Stimulated activated CD4-positive, alpha-beta T cell treated with anti-CD3 and anti-CD28 coated beads, TNF-alpha, amount 100 ng/mL, for 1 hour (primary cell): ENCODE data around the gene ITGA8.
"Not testable (repeated sequence)": the region's sequence is repeated elsewhere in the genome, so short reads cannot be mapped to it uniquely, and the experiment has no call there.

ENCODE experiments used
- DNase-seq, 3 donors: peaks; one replicate each; pipeline ENCODE4 v3.0.0-alpha.2; 2020; ENCODE audit warnings: low read depth in 3 of 3, low spot score in 1 of 3

The ITGA8 gene

DNA sequence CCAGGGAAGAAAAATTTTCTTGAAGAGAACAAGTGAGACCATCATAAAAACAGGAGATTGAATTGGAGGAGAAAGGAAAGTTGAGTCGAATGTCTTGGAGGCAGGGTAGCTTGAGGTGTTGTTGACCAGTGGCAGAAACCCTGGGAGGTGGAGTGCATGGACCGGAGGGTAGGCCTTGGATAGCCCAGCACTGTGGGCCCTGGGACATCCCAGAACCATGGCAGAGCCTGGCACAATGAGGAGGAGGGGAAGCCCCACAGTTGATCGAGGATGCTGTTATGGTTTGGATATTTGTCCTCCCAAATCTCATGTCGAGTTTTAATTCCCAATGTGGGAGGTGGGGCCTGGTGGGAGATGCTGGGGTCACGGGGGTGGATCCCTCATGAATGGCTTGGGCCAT lies 157.1 kb downstream of the ITGA8 start:
- DNase-seq, result no peak

DNA sequence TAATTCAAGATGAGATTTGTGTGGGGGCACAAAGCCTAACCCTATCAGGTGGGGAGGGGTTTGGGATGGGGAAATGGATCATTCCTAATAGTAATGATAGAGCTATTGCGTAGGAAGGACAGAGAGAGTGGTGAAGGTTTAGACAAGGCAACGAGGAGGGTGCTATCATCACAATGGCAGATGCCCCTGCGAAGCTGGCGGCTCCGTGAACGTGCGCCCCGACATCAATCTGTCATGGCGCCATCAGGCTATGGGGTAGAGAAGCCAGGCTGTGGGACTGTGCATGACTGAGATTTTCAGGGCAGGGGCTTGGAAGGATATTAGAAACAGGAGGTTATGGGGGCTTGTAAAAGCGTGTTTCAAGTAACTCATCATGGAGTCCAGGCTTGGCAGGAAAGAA lies 157.6 kb downstream of the ITGA8 start:
- no peak for DNase-seq

DNA sequence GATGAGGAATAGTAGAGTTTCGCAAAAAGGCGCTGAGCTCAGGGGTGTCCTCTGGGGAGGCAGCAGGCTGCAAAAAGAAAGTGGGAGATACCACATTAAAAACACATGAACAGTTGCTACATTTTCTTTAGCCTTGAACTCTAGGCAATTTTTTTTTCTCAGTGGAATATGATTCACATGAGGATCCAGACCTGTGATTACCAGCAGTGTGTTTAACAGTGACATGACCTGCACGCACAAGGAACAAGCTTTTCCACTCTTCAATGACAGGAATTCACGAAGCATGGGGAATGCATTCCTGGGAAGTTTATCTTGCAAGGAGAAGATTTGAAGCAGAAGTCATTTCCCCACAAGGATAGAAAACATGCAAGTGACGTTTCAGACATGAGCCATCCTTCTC lies 161.6 kb downstream of the ITGA8 start:
- no peak for DNase-seq

DNA sequence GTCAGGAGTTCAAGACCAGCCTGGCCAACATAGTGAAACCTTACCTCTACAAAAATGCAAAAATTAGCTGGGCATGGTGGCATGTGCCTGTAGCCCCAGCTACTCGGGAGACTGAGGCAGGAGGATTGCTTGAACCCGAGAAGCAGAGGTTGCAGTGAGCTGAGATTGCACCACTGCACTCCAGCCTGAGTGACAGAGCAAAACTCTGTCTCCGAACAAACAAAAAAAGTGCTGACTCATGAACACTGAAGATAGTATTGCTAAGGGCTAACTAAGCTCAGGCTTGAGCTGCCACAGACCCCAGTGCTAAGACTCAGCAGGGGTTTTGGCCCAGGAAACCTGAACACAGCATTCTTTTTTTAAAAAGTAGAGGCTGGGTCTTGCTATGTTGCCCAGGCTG lies 162.6 kb downstream of the ITGA8 start:
- not testable (repeated sequence) for DNase-seq

DNA sequence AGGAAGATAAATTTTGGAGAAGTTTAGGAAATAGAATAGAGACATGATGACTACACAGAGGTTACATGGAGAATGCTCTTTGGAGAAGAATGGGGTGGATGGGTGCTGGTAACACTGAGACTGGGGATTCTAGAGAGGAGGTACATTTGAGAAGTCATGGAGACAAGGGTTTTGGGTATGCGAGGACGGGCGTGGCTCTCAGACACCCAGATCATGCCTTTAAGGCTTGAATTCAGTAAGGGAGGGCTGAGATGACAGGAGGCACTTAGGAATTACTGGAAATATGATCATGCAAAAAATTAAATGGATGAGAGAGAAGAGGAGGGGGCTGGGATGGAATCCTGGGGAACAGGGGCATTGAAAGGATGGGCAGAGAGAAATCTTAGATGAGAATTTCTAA lies 168.8 kb downstream of the ITGA8 start:
- DNase-seq, result no peak

DNA sequence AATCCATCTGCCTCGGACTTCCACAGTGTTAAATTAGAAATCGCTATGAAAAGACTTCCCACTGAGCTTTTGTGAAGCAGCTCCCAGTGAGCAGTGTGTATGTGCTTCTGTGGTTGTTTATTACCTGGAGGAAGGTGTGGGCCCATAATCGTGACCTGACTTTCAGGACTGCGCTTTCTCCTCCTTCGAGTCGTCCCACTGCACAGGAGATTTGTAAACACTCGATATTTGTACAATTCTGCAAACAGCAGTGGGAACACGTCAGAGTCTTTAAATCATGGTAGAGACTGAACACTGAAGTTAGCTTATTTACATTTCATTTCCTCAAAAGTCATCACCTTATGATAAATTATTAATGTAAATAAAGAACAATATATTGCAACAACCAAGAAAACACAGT lies 171.4 kb downstream of the ITGA8 start:
- DNase-seq, result no peak

DNA sequence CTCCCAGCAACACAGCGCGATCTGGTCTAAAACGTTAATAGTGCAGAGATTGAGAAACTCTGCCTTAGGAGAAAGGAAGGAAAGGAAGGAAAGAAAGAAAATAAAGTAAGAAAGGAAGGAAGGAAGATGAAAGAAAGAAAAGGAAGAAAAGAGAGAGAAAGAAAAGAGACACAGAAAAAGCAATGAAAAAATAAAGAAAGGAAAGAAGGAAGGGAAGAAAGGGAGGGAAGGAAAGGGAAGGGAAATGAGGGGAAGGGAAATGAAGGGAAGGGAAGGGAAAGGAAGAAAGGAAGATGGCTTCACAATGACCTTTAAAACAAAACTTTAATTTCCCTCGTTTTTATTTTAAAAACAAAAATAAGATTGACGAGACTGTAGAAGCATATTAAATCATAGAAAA lies 173.1 kb downstream of the ITGA8 start:
- no peak for DNase-seq

DNA sequence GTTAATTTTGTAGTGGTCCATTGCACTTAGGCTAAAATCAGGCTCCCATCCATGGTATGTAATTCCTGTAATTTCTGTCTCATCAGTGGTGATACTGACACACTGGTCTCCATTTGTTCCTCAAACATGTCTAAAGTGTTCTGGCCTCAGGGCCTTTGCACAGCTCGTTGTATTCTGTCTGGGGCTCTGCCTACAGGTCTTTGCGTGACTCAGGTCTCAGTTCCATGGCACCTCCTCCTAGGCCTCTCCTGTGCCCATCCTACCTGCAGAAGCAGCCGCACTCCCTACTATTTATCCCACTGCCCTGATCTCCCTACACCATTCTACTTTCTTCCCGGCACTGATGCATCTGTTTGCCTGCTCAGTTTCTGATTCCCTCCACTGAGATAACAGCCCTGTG lies 173.8 kb downstream of the ITGA8 start:
- no peak for DNase-seq

DNA sequence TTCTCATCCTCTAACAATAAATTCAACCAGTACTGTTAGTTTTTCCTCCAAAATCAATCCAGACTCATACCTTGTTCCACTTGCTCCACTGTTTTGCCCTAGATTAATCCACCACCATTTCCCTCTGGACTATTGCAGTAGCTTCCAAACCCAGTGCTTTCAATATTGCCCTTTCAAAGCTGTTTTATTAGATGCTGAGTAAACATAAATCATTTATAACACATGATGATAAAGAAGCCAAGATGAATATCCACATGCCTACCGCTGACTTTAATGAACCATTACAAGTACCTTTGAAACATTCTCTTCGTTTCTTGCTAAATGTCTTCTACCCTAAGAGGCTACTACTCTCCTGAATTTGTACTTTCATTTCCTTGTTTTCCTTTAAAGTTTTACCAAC lies 174.5 kb downstream of the ITGA8 start:
- DNase-seq, result no peak

DNA sequence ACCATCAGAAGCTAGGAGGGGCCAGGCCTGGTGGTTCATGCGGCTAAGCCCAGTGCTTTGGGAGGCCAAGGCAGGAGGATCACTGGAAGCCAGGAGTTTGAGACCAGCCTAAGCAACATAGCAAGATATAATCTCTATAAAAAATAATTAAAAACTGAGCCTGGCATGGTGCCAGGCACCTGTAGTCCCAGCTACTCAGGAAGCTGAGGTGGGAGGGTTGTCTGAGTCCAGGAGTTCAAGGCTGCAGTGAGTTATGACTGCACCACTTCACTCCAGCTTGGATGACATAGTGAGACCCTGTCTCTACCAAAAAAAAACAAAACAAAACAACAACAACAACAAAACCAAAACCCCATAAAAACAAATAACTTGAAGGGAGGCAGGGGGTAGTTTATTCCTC lies 175.7 kb downstream of the ITGA8 start:
- no peak for DNase-seq

DNA sequence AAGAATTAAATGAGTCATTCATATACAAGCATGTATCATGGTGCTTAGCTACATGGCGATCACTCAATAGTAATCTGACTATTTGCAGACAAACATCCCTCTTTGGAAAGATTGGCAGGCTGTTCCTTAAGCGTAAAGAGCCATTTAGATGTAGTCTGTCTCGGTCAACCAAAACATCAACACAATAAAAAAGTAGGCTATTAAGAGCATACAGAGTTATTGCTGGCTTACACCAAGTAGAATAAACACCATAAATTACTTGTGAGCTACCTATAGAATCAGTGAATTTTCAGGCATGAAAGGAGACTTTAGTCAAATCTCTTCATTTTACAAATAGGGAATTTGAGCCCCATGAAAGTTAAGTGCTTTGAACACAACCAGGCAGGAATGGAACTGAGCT lies 176.9 kb downstream of the ITGA8 start:
- DNase-seq, result no peak

DNA sequence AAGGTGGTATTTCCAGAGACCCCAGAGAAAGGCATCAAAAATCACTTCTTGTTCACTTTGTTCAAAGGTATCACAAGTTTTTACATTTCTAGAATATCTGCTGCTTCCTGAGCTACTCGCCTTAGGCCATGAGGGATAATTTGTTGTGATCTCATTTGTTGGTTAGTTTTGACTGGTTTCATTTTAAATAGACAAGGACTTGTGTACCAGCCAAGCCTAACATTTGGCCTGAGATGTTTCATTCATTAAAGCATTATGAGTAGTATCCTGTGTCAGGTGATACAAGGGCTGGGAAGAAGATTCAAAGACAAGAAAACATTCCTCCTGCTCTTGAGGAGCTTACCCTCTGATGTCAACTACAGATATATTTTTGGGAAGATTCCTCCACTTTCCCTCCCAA lies 178.3 kb downstream of the ITGA8 start:
- no peak for DNase-seq

DNA sequence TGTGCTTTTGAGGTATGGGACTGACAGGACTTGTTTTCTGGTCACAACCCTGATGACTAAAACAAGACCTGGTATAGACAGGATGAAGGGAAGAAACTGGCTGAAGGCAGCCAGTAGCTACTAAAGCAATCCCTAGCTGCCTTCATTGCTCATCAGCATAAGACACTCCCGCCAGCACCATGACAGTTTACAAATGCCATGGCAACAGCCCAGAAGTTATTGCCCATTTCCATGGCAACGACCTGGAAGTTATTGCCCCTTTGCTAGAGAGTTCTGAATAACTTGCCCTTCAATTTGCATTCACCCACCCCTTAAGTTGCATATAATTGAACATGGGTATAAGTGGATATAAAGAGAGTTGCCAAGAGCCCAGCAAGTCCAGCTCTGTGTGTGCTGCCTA lies 179.0 kb downstream of the ITGA8 start:
- DNase-seq, result no peak

DNA sequence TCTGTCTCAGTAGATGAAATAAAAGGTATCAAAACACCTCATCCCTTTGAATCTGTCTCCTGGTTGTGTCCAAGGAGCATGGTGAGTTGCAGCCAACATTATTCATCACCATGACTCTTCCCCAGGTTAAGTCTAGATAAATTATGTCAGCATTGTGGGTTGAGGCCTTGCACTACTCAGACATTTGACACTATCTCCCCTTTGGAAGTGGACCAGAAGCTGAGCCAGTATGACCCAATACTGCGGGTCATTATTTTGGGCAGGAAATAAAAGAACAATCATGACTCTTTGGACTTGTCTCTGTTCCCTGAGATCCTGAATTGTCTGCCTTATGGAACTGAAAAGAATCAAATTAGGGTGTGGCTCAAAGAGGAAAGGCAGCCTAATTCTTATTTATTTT lies 180.5 kb downstream of the ITGA8 start:
- DNase-seq, result no peak

DNA sequence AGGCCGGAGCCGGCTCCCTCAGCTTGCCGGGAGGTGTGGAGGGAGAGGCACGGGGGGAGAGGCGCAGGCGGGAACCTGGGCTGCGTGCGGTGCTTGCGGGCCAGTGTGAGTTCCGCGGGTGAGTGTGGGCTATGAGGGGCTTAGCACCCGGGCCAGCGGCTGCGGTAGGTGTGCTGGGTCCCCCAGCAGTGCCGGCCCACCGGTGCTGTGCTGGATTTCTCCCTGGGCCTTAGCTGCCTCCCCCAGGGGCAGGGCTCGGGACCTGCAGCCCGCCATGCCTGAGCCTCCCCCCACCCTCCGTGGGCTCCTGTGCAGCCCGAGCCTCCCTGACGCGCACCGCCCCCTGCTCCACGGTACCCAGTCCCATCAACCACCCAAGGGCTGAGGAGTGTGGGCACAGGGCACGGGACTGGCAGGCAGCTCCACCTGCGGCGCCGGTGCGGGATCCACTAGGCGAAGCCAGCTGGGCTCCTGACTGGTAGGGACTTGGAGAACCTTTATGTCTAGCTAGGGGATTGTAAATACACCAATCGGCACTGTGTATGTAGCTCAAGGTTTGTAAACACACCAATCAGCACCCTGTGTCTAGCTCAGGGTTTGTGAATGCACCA lies 184.7 kb downstream of the ITGA8 start:
- not testable (repeated sequence) for DNase-seq

DNA sequence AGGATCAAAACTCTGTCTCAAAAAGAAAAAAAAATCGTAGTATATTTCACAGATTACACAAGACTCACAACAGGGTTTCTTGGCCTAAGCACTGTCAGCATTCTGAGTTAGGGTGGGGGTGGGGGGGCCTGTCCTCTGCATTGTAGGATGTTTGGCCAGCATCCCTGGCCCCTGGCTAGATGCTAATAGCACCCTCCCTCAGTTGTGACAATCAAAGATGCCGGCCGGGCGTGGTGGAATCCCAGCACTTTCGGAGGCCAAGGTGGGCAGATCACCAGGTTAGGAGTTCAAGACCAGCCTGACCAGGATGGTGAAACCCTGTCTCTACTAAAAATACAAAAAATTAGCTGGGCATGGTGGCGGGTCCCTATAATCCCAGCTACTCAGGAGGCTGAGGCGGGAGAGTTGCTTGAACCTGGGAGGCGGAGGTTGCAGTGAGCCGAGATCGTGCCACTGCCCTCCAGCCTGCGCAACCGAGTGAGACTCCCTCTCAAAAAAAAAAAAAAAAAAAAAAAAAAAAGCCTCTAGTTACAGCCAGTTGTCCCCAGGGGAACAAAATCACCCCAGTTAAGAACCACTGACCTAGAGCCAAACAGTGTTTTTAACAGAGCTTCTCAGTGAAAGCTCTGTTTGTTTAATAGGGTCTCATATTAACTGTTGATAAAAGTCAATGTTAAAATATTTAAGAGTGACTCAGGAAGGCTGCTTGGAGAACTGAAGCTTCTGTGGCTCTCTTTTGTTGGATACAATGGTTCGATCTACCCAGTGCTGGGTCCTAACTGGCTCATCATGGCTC lies 187.6 kb downstream of the ITGA8 start:
- no peak for DNase-seq

DNA sequence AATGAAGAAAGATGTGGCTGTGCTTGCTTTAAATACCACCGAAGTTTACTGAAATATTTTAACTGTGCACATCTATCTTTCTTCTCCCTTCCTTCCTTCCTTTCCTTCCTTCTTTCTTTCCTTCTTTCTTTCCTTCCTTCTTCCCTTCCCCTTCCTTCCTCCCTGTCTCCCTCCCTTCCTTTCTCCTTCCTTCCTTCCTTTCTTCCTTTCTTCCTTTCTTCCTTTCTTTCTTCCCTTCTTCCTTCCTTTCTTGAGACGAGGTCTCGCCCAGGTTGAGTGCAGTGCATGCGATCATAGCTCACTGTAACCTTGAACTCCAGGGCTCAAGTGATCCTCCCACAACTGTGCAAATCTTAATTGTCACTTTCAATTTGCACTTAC lies 190.9 kb downstream of the ITGA8 start:
- no peak for DNase-seq

DNA sequence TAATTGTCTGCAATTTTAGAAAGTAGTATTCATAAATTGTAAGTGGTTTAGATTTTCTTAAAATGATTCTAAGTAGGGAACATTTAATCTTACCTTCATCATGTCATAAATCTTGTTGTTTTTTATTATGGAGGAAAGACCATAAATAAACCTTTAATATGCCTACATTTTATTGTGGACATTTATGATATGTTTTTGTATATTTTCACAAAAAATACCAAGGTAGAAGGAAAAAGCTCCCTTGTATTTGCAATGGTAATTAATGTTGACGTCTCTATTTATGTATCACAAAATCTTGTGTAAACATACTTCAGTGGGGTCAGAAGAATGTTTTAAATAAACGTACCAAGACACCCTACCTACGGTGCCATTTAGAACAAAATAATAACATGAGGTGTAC lies 193.0 kb downstream of the ITGA8 start:
- no peak for DNase-seq

DNA sequence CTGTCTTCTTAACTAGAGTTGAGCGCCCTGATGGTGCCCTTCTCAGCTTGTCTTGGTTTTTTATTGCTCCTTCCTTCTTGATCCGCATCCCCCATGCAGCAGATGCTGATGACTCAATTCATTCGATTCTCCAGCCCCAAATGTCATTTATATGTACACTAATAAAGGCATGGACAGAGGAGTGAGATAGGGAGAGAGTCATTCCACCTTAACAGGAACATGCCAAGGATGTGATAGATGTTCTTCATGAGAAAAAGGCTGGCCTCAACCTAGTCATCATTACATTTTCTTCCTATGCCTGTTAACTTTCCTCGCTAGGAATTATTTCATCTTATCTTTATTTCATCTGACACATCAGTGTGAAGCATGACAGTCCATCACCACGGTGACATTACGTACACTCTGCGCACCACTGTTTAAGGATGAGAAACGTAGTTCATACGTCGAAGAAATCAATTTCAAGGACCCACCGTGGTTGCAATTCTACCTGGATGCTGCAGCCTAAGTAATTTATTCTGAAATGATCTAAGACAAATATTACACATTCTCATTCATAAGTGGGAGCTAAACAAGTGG lies 198.3 kb downstream of the ITGA8 start:
- no peak for DNase-seq

DNA sequence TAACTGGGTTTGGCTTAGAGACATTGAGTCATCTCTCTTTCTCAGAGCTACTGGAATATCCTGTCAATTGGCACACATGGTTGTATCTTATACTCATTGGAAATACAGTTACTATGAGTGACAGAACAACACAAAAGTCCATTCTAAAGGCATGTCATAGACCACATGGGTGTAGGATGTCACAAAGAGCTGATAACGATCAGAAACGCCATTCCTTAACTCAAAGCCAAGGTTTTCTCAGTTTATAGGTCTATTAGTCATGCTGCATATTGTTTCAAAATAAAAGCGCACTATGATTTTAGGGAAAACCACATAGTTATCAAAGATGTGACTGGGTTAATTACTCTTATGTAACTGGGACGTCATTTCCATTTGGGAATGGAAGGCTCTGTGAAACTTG lies 201.5 kb downstream of the ITGA8 start:
- DNase-seq, result no peak

DNA sequence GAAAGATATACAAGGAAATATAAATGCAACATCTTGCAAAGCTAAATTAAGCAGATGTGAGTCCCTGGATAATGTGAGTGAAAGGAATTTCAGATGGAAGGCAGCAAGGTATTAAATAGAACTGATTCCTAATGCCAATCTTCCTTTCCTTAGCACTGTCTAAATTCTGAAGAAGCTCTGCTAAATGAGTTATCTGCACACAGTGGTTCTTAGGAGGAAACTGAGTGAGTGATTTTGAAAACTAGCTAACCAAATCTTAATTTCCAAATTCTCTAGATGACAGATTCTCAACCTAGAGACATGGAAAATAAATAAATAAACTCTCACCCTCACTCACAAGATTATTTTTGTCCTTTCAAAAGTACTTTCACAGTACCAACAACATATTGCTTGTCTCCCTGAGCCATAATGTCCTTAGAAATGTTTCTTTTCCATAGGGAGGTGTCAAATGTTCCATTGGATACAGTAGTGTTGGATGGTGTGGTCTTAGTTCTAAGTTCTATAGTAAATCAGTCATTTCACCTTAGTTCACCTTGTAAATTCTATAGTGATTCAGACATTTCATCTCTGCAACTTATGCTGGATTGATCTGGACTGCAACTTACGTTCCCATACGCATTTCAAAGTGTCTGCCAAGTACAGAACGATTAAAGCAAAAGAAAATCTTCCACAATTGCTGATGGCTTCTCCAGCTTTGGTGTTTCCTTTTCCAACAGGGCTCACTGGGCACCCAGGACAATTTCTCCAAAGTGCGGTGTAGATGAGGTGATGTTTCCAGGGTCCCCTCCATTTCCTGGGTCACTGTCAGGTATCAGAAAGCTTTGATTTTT lies 203.3 kb downstream of the ITGA8 start:
- no peak for DNase-seq

DNA sequence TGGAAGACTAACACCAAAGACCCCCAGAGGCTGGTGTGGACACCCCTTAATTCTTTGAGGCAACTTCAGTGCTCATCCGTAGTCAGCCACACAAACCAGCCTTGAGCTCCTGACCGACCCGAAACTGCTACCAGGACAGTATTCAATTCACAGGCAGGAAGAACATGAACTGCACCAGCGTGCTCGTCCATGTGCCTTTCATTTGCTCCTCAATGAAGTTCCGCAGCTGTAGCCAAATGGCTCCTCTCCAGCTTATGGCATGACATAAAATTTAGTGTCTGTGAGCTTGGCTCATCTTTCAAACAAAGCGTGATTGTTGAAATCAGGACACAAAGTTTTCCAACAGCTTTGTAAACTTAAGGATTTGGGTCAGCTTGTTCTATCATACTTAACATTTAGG lies 204.5 kb downstream of the ITGA8 start:
- DNase-seq, result no peak
